Colonic mucosa (tissue), 4 donors: ENCODE measurements around the gene TMEM59. TPM values are rescaled to one million over a fixed set of nuclear protein-coding genes. Genes with fewer than 3 reads are reported as not detected.
A peak's percentile ranks its signal among the peaks of the same experiment; 100 is the strongest.

ENCODE experiments used
- DNase-seq: peaks from one replicate; pipeline ENCODE4 v3.0.0-alpha.2; 2020
- H3K27ac ChIP-seq: fragments of 200-600 bp; one replicate; pipeline ENCODE4 v1.8.0; 2021
- H3K27me3 ChIP-seq: fragments of 200-600 bp; one replicate; pipeline ENCODE4 v1.8.0; 2021
- H3K36me3 ChIP-seq: fragments of 200-600 bp; one replicate; pipeline ENCODE4 v1.8.0; 2021
- H3K4me1 ChIP-seq: fragments of 200-600 bp; one replicate; pipeline ENCODE4 v1.8.0; 2021; ENCODE audit warnings: mild to moderate bottlenecking
- H3K4me3 ChIP-seq: fragments of 200-600 bp; one replicate; pipeline ENCODE4 v1.8.0; 2021
- H3K9ac ChIP-seq, 2 donors: one replicate each; pipeline ENCODE4 v1.7.0; 2013; ENCODE audit warnings: control low read depth in 2 of 2, low read depth in 2 of 2, low read length in 2 of 2
- H3K9me3 ChIP-seq: fragments of 200-600 bp; one replicate; pipeline ENCODE4 v1.8.0; 2021
- CTCF ChIP-seq: fragments of 200-600 bp; IDR thresholded peaks from one replicate; pipeline ENCODE4 v1.8.0; 2022; ENCODE audit warnings: antibody characterized with exemption, mild to moderate bottlenecking
- intact Hi-C: fragments of 100-400 bp; cut with DNase I; formaldehyde crosslinking; loops from one replicate; pipeline ENCODE4 v1.14.1; 2022
- total RNA-seq, 2 donors: library from RNA; stranded (reverse); fragmentation: NEBNext Ultra II Directional in 1 of 2; extraction: Animal tissue kit (Norgen Biotek cat#: 25700) in 1 of 2; gene quantifications; one replicate each; pipeline ENCODE4 v1.2.1, GENCODE V29; 2021
- donor health status: healthy.
- donor health status: DM: no; HTN: no; CAD: no.
- donor health status: DM: no; HTN: no; CAD: no.

TMEM59 gene
- total RNA-seq, 2 donors from 2014 or later, result 470 to 887 TPM

DNA sequence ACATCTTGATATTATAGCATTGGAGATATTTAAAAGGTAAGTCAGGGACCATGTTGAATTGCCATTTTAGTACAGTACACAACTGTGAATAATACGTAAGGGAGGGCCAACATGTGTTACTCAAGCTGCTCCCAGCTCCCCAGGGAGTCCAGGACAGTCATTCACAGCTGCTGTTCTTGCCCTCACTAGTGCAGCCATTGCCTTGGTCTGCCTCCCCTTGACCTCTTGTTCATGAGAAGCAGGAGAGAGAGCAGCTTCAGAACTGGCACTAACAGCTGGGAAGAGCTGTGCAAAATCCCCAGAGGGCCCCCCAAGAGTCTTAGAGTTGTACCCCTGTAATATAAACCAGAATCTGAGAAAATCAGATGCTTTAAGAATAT is 16.8 kb upstream of the TMEM59 start:
- DNase-seq, result no peak
- no peak overlapping the region for H3K27ac ChIP-seq
- TF ChIP-seq CTCF, result no peak
- H3K4me1 ChIP-seq, result no peaks in the 10 kb centered on the region
- H3K4me3 ChIP-seq, result no peak overlapping the region
- H3K27me3 ChIP-seq, result no peaks in the 10 kb centered on the region
- no peak overlapping the region for H3K9ac ChIP-seq
- H3K9me3 ChIP-seq, result no peaks in the 10 kb centered on the region
- intact Hi-C loops, result loop anchor here (5.0 to 10.0 kb wide), 3 partner anchors 335 to 735 kb away; partner anchors contain the start of genes SSBP3 and TTC22
- no peaks in the 10 kb centered on the region for H3K36me3 ChIP-seq

GRCh38 chr1:54064299-54064698 is 11.3 kb upstream of the TMEM59 start:
- intact Hi-C loops, result loop anchor here (10.0 kb wide), 1 partner anchor 741 kb away; the partner anchor contains the start of gene TTC22
- H3K27ac ChIP-seq, result no peak overlapping the region
- H3K9me3 ChIP-seq, result no peaks in the 10 kb centered on the region
- no peak for TF ChIP-seq CTCF
- no peaks in the 10 kb centered on the region for H3K4me1 ChIP-seq
- H3K4me3 ChIP-seq, result no peak overlapping the region
- H3K9ac ChIP-seq, result no peak overlapping the region
- no peaks in the 10 kb centered on the region for H3K27me3 ChIP-seq
- no peaks in the 10 kb centered on the region for H3K36me3 ChIP-seq
- DNase-seq, result no peak

DNA sequence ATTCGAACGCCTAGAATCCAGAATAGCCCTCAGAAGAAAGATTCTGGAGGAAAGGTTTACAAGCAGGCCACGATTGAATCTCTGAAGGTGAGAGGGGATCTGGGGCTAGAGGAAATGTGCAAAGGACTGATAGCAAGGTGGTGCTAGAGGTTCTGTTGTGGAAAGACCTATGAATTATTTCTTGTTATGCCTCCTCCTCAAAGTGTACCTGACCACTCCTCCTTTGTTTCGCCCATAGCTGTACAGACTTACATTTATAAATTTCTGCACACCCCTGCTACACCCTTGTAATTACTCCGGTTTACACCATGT is 1.4 kb upstream of the TMEM59 start:
- Histone ChIP-seq H3K9me3 (no peaks in the 10 kb centered on the region), H3K4me3 (peak overlapping the region; percentile 71), H3K27ac (no peak overlapping the region), H3K36me3 (no peaks in the 10 kb centered on the region), H3K4me1 (peaks cover 9% of the 10 kb centered on the region), H3K27me3 (no peaks in the 10 kb centered on the region), H3K9ac (peak overlapping the region in 1 of 2 donors; percentile 95)
- TF ChIP-seq CTCF, result no peak
- intact Hi-C loops, result no loop called here
- no peak for DNase-seq

- intact Hi-C loops, result no loop called here
- H3K27me3 ChIP-seq, result no peaks in the 10 kb centered on the region
- H3K9ac ChIP-seq, result peak overlapping the region; percentile 76 to 95
- H3K4me3 ChIP-seq, result peak overlapping the region; percentile 71
- peak overlapping the region; percentile 96 for H3K27ac ChIP-seq
- no peaks in the 10 kb centered on the region for H3K9me3 ChIP-seq
- peaks cover 14% of the 10 kb centered on the region for H3K4me1 ChIP-seq
- no peak for DNase-seq
- H3K36me3 ChIP-seq, result no peaks in the 10 kb centered on the region
- TF ChIP-seq CTCF, result no peak
These were observed 887 bp upstream of the TMEM59 start for GRCh38 chr1:54053745-54054437.

DNA sequence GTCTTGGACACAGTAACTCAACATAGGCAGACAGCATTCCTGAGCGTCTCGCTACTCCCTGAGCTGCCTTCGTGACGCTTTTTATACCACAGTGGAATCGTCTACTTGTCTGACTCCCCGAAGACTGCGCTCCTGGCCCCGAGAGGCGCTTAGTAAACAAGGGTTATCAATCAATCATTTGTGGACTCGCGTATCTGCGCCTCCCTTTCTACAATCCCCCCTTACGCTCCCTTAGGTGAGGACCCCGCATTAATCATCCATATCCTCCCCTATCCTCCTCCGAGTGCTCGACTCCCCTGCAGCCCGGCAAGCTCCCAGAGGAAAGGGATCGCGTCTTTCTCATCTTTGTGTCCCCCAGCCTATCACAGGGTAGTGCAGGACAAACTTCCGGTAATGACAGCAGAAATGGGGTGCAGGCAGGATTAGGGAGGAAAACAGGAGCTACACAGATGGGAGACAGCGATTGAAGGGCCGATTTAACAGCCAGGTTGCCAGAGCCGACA is 522 bp downstream of the TMEM59 start:
- H3K27me3 ChIP-seq, result no peaks in the 10 kb centered on the region
- peak overlapping the region; percentile 96 for H3K27ac ChIP-seq
- H3K9me3 ChIP-seq, result no peaks in the 10 kb centered on the region
- no peak for TF ChIP-seq CTCF
- intact Hi-C loops, result no loop called here
- peak overlapping the region; percentile 71 for H3K4me3 ChIP-seq
- H3K36me3 ChIP-seq, result no peaks in the 10 kb centered on the region
- H3K4me1 ChIP-seq, result peaks cover 19% of the 10 kb centered on the region
- peak overlapping the region; percentile 92 to 95 for H3K9ac ChIP-seq
- DNase-seq, result peak; percentile 58
